ENCODE measurements around the gene TTC33.

DNA sequence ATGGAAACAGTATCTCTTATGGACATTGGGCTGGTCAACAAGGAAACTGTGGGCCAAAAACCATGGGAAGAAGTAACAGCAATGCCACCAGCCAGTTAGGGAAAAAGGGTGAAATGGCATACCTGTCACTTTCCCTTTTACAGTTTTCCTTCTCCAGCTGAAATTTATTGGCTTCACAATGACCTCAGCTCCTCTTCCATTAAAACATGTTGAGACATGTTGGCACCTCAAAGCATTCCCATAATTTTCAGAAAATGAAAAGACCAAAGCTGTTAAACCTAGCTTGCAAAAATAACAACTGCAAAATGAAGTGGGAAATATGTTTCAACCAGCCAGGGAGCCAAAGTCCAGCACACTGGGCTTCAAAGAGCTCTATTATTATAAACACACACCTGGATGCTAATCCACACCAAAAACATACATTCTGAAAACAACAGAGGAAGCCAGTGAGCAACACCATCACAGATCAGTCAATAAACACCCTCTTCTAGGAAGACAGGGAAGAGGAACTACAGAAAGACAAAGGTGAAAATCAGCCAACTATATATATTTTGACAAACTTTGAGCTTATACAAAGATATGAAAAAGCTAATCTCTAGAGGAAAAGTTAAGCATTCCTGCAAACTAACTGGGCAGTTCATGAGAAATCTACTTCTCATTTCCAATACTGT lies 154.4 kb downstream of the TTC33 start:
- TF ChIP-seq, protein P1, sequence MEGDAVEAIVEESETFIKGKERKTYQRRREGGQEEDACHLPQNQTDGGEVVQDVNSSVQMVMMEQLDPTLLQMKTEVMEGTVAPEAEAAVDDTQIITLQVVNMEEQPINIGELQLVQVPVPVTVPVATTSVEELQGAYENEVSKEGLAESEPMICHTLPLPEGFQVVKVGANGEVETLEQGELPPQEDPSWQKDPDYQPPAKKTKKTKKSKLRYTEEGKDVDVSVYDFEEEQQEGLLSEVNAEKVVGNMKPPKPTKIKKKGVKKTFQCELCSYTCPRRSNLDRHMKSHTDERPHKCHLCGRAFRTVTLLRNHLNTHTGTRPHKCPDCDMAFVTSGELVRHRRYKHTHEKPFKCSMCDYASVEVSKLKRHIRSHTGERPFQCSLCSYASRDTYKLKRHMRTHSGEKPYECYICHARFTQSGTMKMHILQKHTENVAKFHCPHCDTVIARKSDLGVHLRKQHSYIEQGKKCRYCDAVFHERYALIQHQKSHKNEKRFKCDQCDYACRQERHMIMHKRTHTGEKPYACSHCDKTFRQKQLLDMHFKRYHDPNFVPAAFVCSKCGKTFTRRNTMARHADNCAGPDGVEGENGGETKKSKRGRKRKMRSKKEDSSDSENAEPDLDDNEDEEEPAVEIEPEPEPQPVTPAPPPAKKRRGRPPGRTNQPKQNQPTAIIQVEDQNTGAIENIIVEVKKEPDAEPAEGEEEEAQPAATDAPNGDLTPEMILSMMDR (conservative IDR thresholded peaks at IDR 0.05; ENCODE audit: low read depth, low read length), result no peak
- no peak for TF ChIP-seq RFX5 (IDR thresholded peaks at IDR 0.05; ENCODE audit: low read depth, low read length)

Measured in IMR-90 (cell line).